Activated CD4-positive, alpha-beta T cell treated with anti-CD3 and anti-CD28 coated beads, Interleukin-2, amount 50 U/mL, for 1 hour (primary cell): ENCODE measurements around the gene GGCT.
"Not testable (repeated sequence)": the region's sequence is repeated elsewhere in the genome, so short reads cannot be mapped to it uniquely, and the experiment has no call there.

Experiments
- DNase-seq: peaks from one replicate; pipeline ENCODE4 v3.0.0-alpha.2; 2020

GGCT gene

GRCh38 chr7:30514776-30515175 is 10.1 kb upstream of the GGCT start:
- DNase-seq, result no peak

GRCh38 chr7:30514177-30514576 is 9.5 kb upstream of the GGCT start:
- DNase-seq, result no peak

GRCh38 chr7:30513762-30514161 is 9.1 kb upstream of the GGCT start:
- DNase-seq, result no peak

GRCh38 chr7:30511973-30512662 is 7.5 kb upstream of the GGCT start:
- no peak for DNase-seq

GRCh38 chr7:30511494-30511893 is 6.9 kb upstream of the GGCT start:
- DNase-seq, result no peak

GRCh38 chr7:30510124-30511075 is 5.8 kb upstream of the GGCT start:
- peak; percentile 17 for DNase-seq

- not testable (repeated sequence) for DNase-seq
Measured at GRCh38 chr7:30509171-30509857, 4.7 kb upstream of the GGCT start.

- DNase-seq, result not testable (repeated sequence)
Measured at GRCh38 chr7:30507346-30507900, 2.8 kb upstream of the GGCT start.

GRCh38 chr7:30505174-30505697 is 607 bp upstream of the GGCT start:
- DNase-seq, result no peak

GRCh38 chr7:30503274-30504212 is 1.1 kb downstream of the GGCT start:
- DNase-seq, result no peak

- DNase-seq, result no peak
Measured at GRCh38 chr7:30502470-30503251, 2.0 kb downstream of the GGCT start.

- DNase-seq, result no peak
Measured at GRCh38 chr7:30501264-30501663, 3.4 kb downstream of the GGCT start.

- no peak for DNase-seq
Measured at GRCh38 chr7:30493228-30493627, 11.4 kb downstream of the GGCT start.

GRCh38 chr7:30491417-30491816 is 13.2 kb downstream of the GGCT start:
- no peak for DNase-seq

- no peak for DNase-seq
Measured at GRCh38 chr7:30487371-30487770, 17.3 kb downstream of the GGCT start.

- no peak for DNase-seq
Measured at GRCh38 chr7:30485667-30486066, 19.0 kb downstream of the GGCT start.

GRCh38 chr7:30481416-30481815 is 23.2 kb downstream of the GGCT start:
- DNase-seq, result not testable (repeated sequence)

GRCh38 chr7:30479202-30480120 is 25.2 kb downstream of the GGCT start:
- no peak for DNase-seq

GRCh38 chr7:30478349-30479201 is 26.1 kb downstream of the GGCT start, which contains the start of gene NOD1:
TSS of gene NOD1 (minus strand) at chr7:30478784. CDS start at chr7:30456921, 21,863 bp downstream.
- peak; percentile 58 for DNase-seq
